Transverse colon (tissue), 4 donors: Measurements from ENCODE around the gene FRMD3. TPM values are rescaled to one million over a fixed set of nuclear protein-coding genes. Genes with fewer than 3 reads are reported as not detected.
A peak's percentile ranks its signal among the peaks of the same experiment; 100 is the strongest.

Source experiments
- DNase-seq: peaks from one replicate; pipeline ENCODE4 v3.0.0-alpha.2; 2019
- H3K27ac ChIP-seq, 4 donors: fragments of 200-600 bp; sonication (generic); 2 replicates each; pipeline ENCODE4 v1.5.1; 2016 to 2018; ENCODE audit warnings: inconsistent platforms in 4 of 4
- H3K27me3 ChIP-seq: fragments of 200-600 bp; sonication (generic); 2 replicates; pipeline ENCODE4 v1.5.1; 2017; ENCODE audit warnings: inconsistent platforms
- H3K36me3 ChIP-seq, 4 donors: fragments of 200-600 bp; sonication (generic); 2 replicates each; pipeline ENCODE4 v1.5.1; 2017 to 2019; ENCODE audit warnings: inconsistent platforms in 4 of 4
- H3K4me1 ChIP-seq, 4 donors: fragments of 200-600 bp; sonication (generic); 2 replicates each; pipeline ENCODE4 v1.5.1; 2017 to 2020; ENCODE audit warnings: inconsistent platforms in 4 of 4
- H3K4me3 ChIP-seq, 4 donors: fragments of 200-600 bp; sonication (generic); 1 replicate in 1 of 4; 2 replicates in 3 of 4; pipeline versions ENCODE4 v1.5.1 to v1.6.1; 2017 to 2019; ENCODE audit warnings: inconsistent platforms in 4 of 4
- H3K9me3 ChIP-seq, 2 donors: fragments of 200-600 bp; sonication (generic); 2 replicates each; pipeline ENCODE4 v1.5.1; 2017 to 2019; ENCODE audit warnings: inconsistent platforms in 2 of 2
- EP300 ChIP-seq: sonication (generic); formaldehyde crosslinking; IDR thresholded peaks from one replicate; pipeline ENCODE4 v1.6.1; 2017; ENCODE audit warnings: antibody characterized with exemption, low read depth
- POLR2A ChIP-seq: fragments of 450-650 bp; IDR thresholded peaks from one replicate; pipeline ENCODE4 v1.6.1; 2016; ENCODE audit warnings: antibody characterized with exemption, mild to moderate bottlenecking, moderate library complexity
- POLR2AphosphoS5 ChIP-seq, 3 donors: sonication (generic); formaldehyde crosslinking; IDR thresholded peaks; one replicate each; pipeline ENCODE4 v1.6.1; 2016; ENCODE audit warnings: antibody characterized with exemption in 3 of 3
- WGBS, 2 donors: methylation state at CpG; one replicate each; pipeline ENCODE4 v1.1.5; 2018; ENCODE audit warnings: low coverage in 1 of 2; 5-methylcytosine and 5-hydroxymethylcytosine counted together
- in situ Hi-C, 4 donors: fragments of 200-750 bp; cut with MboI; loops; one replicate each; pipeline versions ENCODE4 v1.15.0 to v1.15.1; 2017; ENCODE audit warnings: low sequenced_read_pairs in 3 of 4, low pct_ligation_motif_present in 1 of 4, low pct_unique_long_range_greater_than_20kb in 1 of 4
- intact Hi-C: fragments of 100-400 bp; cut with DNase I; formaldehyde crosslinking; loops from one replicate; pipeline ENCODE4 v1.15.1; 2023; ENCODE audit warnings: low total_unique reads
- total RNA-seq, 4 donors: library from RNA; depleted of rRNA; stranded (reverse); fragments of >200 nt; gene quantifications; one replicate each; pipeline ENCODE4 v1.1.0, GENCODE V29; 2016
- TF ChIP-seq, protein P1 (sequence below), 5 experiments: fragments of 200-600 bp in 3 of 5; fragments of 450-650 bp in 2 of 5; sonication (generic) in 3 of 5; IDR thresholded peaks; 1 replicate in 2 of 5; 2 replicates in 3 of 5; pipeline ENCODE4 v1.5.1; 2016 to 2017; ENCODE audit warnings: antibody characterized with exemption in 5 of 5, inconsistent platforms in 3 of 5, mild to moderate bottlenecking in 2 of 5, moderate library complexity in 1 of 5

The FRMD3 gene
- total RNA-seq, 4 donors from 2014 or later = 5.8 to 37.0 (median 18.1) TPM

GRCh38 chr9:83283528-83283927 is 254.7 kb downstream of the FRMD3 start:
- H3K9me3 ChIP-seq = no peaks in the 10 kb centered on the region
- 89 to 96% methylated on average over 2 of the region's 2 CpGs for WGBS, 2 donors
- no peak overlapping the region for H3K4me3 ChIP-seq
- H3K27ac ChIP-seq = no peak overlapping the region
- H3K36me3 ChIP-seq = no peaks in the 10 kb centered on the region
- no peaks in the 10 kb centered on the region for H3K27me3 ChIP-seq
- DNase-seq = no peak
- peaks cover 0 to 10% (median 5%) of the 10 kb centered on the region in 4 donors for H3K4me1 ChIP-seq
- in situ Hi-C loops = no loop called here
- intact Hi-C loops = no loop called here
- TF ChIP-seq EP300 (no peak), POLR2AphosphoS5 (IDR thresholded peaks at IDR 0.05) (no peak), POLR2A (no peak)
- TF ChIP-seq, protein P1, sequence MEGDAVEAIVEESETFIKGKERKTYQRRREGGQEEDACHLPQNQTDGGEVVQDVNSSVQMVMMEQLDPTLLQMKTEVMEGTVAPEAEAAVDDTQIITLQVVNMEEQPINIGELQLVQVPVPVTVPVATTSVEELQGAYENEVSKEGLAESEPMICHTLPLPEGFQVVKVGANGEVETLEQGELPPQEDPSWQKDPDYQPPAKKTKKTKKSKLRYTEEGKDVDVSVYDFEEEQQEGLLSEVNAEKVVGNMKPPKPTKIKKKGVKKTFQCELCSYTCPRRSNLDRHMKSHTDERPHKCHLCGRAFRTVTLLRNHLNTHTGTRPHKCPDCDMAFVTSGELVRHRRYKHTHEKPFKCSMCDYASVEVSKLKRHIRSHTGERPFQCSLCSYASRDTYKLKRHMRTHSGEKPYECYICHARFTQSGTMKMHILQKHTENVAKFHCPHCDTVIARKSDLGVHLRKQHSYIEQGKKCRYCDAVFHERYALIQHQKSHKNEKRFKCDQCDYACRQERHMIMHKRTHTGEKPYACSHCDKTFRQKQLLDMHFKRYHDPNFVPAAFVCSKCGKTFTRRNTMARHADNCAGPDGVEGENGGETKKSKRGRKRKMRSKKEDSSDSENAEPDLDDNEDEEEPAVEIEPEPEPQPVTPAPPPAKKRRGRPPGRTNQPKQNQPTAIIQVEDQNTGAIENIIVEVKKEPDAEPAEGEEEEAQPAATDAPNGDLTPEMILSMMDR (IDR thresholded peaks at IDR 0.05) = no peak

GRCh38 chr9:83281306-83282255 is 256.6 kb downstream of the FRMD3 start:
- WGBS, 2 donors = 54 to 63% methylated on average over 4 to 7 of the region's 7 CpGs
- in situ Hi-C loops = no loop called here

DNA sequence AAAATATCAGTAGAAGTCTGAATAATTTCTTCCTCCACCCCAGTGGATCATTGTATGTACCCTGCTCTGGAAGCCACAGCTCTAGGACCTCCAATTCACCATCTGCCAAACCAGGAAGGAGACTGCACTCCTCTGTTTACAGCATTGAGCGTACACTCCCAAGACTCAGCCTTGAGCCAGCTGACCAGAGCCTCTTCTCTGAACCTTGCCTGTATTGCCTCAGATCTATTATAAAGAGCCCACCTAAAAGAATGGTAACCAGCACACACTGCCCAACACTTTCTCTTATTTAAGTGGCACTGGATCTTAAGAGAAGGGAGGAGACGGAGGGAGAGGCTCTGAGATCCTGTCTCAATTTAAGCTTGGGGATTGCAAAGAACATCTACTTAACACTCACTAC is 257.4 kb downstream of the FRMD3 start:
- Histone ChIP-seq H3K4me1 (peaks cover 0 to 10% (median 5%) of the 10 kb centered on the region in 4 donors), H3K4me3 (no peak overlapping the region), H3K27ac (peak overlapping the region in 2 of 4 donors; percentile 5 to 29), H3K27me3 (no peaks in the 10 kb centered on the region), H3K36me3 (no peaks in the 10 kb centered on the region), H3K9me3 (no peaks in the 10 kb centered on the region)
- intact Hi-C loops = no loop called here
- in situ Hi-C loops = no loop called here
- WGBS, 2 donors = 64% methylated on average over 2 of the region's 2 CpGs; no CpG with 5 or more reads in 1 of the 2 donors
- TF ChIP-seq POLR2A (no peak), EP300 (no peak), POLR2AphosphoS5 (IDR thresholded peaks at IDR 0.05) (no peak)
- TF ChIP-seq, protein P1 (IDR thresholded peaks at IDR 0.05) = no peak
- DNase-seq = no peak

More at GRCh38 chr9:83281306-83282255, 256.6 kb downstream of the FRMD3 start:
- peaks cover 0 to 10% (median 5%) of the 10 kb centered on the region in 4 donors for H3K4me1 ChIP-seq
- intact Hi-C loops = no loop called here
- H3K27ac ChIP-seq = peak overlapping the region in 2 of 4 donors; percentile 5 to 29
- no peaks in the 10 kb centered on the region for H3K9me3 ChIP-seq
- TF ChIP-seq, protein P1 (IDR thresholded peaks at IDR 0.05) = no peak
- TF ChIP-seq EP300 (no peak), POLR2A (no peak), POLR2AphosphoS5 (IDR thresholded peaks at IDR 0.05) (no peak)
- H3K36me3 ChIP-seq = no peaks in the 10 kb centered on the region
- H3K4me3 ChIP-seq = no peak overlapping the region
- DNase-seq = no peak
- no peaks in the 10 kb centered on the region for H3K27me3 ChIP-seq

DNA sequence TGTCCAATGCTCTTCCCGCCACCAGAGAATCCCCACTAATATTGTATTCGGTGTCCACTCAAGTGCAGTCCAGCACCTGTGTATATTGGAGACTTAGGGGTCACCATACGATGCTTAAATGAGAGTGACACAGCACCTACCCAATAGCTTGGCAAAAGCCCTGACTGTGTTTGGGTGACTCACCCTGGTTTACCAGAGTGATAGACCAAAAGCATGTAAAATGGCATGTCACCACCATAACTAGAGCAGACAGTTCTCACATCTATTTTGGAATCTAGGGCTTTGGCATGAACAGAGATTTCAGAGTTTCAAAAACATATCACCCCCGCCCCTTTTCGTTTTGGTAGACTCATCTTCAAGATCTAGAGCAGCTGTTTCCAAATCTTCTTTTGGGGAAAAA is 257.9 kb downstream of the FRMD3 start:
- H3K27ac ChIP-seq = no peak overlapping the region
- no peaks in the 10 kb centered on the region for H3K36me3 ChIP-seq
- no peaks in the 10 kb centered on the region for H3K9me3 ChIP-seq
- TF ChIP-seq POLR2AphosphoS5 (IDR thresholded peaks at IDR 0.05) (no peak), POLR2A (no peak), EP300 (no peak)
- TF ChIP-seq, protein P1 (IDR thresholded peaks at IDR 0.05) = no peak
- 83 to 90% methylated on average over 2 to 5 of the region's 5 CpGs for WGBS, 2 donors
- no peak for DNase-seq
- H3K4me3 ChIP-seq = no peak overlapping the region
- no peaks in the 10 kb centered on the region for H3K27me3 ChIP-seq
- in situ Hi-C loops = no loop called here
- peaks cover 0 to 10% (median 5%) of the 10 kb centered on the region in 4 donors for H3K4me1 ChIP-seq
- intact Hi-C loops = no loop called here
